ENCODE data around the gene CD300LD. TPM values are rescaled to one million over a fixed set of nuclear protein-coding genes. Genes with fewer than 3 reads are reported as not detected.

The CD300LD gene
- total RNA-seq, 4 donors from 2014 or later, result not detected

DNA sequence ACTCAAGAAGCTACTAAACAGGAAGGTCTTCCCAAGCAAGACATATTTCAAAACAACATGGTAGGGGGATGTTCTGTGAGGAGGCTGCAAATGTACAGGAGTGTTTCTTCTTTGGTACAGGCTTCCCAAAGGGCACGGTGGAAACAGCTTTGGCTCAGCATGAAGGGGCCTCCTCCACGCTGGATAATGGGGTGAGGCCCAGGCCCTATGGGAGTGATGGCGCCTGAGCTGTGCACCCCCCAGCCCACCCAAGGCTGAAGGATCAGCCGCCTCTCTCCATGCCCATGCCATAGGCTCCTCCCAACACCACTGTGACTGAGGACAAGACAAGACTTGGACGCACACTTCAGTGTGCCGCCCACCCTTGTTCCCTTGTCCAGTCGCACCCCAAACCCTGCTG, 24.6 kb upstream of the CD300LD start:
- TF ChIP-seq, protein P1, sequence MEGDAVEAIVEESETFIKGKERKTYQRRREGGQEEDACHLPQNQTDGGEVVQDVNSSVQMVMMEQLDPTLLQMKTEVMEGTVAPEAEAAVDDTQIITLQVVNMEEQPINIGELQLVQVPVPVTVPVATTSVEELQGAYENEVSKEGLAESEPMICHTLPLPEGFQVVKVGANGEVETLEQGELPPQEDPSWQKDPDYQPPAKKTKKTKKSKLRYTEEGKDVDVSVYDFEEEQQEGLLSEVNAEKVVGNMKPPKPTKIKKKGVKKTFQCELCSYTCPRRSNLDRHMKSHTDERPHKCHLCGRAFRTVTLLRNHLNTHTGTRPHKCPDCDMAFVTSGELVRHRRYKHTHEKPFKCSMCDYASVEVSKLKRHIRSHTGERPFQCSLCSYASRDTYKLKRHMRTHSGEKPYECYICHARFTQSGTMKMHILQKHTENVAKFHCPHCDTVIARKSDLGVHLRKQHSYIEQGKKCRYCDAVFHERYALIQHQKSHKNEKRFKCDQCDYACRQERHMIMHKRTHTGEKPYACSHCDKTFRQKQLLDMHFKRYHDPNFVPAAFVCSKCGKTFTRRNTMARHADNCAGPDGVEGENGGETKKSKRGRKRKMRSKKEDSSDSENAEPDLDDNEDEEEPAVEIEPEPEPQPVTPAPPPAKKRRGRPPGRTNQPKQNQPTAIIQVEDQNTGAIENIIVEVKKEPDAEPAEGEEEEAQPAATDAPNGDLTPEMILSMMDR (IDR thresholded peaks at IDR 0.05; ENCODE audit: low read depth), result no peak

DNA sequence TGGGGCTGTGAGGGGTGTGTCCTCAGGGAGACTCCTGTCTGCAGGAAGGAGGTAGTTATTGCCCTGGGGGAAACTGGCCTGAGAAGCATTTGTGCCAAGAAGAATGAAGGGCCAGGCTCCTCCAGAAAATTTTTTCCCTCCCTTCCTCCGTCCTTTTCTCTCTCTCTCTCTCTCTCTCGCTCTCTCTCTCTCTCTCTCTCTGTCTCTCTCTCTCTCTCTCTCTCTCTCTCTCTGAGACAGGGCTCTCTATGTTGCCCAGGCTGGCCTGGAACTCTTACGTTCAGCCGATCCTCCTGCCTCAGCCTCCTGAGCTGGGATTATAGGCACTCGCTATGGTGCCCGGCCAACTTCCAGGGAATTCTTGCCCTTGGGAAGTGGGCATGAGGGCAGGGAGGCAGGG, 20.0 kb upstream of the CD300LD start:
- TF ChIP-seq, protein P1 (IDR thresholded peaks at IDR 0.05; ENCODE audit: low read depth), result no peak

DNA sequence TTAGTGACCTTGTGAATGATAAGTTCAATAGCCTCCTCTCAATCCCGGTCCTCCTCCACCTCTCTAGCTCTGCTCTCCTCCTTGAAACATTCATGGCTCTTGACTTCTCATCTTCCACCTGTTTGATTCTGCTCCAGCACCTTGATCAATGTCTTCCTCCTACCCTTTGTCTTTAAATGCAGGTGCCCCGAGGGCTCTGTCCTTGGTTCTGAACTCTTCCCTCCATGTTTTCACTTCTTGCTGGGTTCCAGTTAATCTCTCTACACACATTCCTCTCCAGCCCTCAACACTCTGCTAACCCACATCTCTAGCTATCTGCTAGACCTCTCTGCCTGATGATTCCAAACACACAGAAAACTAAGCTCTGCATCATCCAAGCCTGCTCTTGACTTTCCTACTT, 18.0 kb upstream of the CD300LD start:
- TF ChIP-seq, protein P1 (IDR thresholded peaks at IDR 0.05; ENCODE audit: low read depth), result no peak

DNA sequence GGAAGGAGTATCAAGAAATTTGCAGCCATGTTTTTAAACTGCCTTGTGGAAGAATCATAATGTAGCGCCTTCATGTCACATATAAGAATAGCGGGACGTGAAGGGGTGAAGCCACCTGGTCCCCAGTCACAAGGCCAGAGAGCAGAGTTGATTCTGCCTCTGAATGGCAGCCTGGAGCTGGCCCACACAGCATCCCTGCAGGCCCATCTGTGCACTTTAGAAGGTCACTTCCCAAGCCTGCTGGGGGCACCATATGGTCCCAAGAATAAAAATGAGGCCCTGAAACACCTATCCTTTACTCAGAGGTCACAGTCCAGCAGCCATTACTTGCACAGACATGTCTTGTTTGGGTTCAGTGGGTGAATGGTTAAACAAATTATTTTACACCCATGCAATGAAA, 16.4 kb upstream of the CD300LD start:
- TF ChIP-seq, protein P1 (IDR thresholded peaks at IDR 0.05; ENCODE audit: low read depth), result no peak

DNA sequence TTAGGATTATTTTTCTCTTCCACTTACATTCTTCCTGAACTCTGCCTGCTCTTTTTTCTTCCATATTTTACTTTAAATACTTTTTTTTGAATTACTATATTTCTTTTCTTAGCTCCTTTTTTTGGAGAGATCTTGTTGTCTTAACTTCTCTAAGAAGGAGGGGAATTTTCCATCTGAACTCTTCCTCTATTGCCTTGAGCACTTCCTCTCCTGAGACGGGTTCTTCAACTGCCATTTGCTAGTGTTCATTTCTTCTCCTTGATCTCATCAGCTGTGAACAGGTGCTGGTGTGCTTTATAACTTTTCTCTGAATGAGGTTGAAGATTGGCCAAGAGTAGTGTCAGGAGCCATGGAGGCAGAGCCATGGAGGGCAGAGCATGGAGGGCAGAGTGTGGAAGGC, 15.1 kb upstream of the CD300LD start:
- TF ChIP-seq, protein P1 (IDR thresholded peaks at IDR 0.05; ENCODE audit: low read depth), result no peak

DNA sequence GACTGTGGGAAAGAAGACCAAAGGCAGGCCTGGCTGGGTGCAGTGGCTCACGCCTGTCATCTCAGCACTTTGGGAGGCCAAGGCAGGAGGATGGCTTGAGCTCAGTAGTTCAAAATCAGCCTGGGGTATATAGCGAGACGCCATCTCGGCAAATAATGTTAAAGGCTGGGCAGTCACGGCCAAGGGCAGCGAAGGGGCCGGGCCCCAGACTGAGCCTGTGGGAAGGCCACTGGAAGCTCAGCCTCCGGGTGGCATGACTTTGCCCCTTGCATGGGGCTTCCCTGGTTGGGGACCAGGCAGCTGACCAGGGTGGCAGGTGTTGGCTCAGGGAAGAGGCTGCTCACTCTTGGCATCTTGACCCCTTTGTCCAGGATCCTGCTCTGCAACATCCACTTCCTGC, 14.0 kb upstream of the CD300LD start:
- TF ChIP-seq, protein P1 (IDR thresholded peaks at IDR 0.05; ENCODE audit: low read depth), result no peak

DNA sequence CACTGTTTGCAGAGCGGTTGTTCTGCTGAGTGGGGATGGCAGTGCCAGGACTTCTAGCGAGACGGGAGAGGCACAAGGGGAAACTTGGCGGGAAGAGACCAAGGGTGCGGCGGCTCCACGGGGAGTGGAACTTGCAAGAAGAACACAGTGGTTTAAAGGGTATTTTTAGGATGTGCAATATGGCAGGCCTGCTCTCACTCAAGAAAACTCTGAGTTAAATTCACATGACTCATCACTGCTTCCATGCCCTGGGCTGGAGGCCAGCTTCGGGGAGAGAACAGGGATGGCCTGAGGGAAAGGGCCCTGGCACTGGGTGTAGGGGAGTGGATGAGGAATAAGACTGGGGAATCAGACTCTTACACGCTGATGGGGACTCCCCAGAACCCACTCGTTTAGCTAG, 13.3 kb upstream of the CD300LD start:
- TF ChIP-seq, protein P1 (IDR thresholded peaks at IDR 0.05; ENCODE audit: low read depth), result no peak

All from subcutaneous adipose tissue (tissue), 4 donors.